ENCODE data around the gene PPFIA1. TPM values are rescaled to one million over a fixed set of nuclear protein-coding genes. Genes with fewer than 3 reads are reported as not detected.

PPFIA1 gene
- total and polyA plus RNA-seq, 2 of the 8 experiments (the other 6 are each of a cell fraction or from before 2014, with no cell fraction given) = 44.3 to 73.5 TPM

DNA sequence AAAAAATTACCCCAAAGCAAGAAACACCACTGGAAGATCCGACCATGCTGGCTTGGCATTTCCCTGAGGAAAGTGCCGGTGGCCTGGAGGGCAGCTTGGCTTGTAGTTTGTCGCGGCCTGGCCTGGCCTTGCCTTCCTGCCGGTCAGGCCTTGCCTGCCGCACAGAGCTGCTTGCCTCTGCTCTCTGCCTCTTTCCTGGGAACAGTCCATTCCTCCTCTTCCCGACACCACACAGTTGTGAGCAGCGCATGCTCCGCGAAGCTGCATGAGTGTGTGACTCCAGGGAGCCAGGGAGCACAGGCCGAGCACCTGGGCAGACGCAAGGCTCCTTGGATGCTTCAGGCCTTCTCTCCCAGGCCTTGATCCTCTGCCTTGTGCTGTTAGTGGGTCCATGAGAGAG, 147.6 kb downstream of the PPFIA1 start (continued):
- TF ChIP-seq SIRT6 (IDR thresholded peaks at IDR 0.05; ENCODE audit: low read length) (no peak), RNF2 (IDR thresholded peaks at IDR 0.05; ENCODE audit: borderline replicate concordance, low read depth, low read length, missing control alignments, poor library complexity, severe bottlenecking) (no peak), ASH2L (IDR thresholded peaks at IDR 0.05; ENCODE audit: low read length) (no peak), CHD2 (IDR thresholded peaks at IDR 0.05; ENCODE audit: low read length) (no peak)
- TF ChIP-seq, protein P1, sequence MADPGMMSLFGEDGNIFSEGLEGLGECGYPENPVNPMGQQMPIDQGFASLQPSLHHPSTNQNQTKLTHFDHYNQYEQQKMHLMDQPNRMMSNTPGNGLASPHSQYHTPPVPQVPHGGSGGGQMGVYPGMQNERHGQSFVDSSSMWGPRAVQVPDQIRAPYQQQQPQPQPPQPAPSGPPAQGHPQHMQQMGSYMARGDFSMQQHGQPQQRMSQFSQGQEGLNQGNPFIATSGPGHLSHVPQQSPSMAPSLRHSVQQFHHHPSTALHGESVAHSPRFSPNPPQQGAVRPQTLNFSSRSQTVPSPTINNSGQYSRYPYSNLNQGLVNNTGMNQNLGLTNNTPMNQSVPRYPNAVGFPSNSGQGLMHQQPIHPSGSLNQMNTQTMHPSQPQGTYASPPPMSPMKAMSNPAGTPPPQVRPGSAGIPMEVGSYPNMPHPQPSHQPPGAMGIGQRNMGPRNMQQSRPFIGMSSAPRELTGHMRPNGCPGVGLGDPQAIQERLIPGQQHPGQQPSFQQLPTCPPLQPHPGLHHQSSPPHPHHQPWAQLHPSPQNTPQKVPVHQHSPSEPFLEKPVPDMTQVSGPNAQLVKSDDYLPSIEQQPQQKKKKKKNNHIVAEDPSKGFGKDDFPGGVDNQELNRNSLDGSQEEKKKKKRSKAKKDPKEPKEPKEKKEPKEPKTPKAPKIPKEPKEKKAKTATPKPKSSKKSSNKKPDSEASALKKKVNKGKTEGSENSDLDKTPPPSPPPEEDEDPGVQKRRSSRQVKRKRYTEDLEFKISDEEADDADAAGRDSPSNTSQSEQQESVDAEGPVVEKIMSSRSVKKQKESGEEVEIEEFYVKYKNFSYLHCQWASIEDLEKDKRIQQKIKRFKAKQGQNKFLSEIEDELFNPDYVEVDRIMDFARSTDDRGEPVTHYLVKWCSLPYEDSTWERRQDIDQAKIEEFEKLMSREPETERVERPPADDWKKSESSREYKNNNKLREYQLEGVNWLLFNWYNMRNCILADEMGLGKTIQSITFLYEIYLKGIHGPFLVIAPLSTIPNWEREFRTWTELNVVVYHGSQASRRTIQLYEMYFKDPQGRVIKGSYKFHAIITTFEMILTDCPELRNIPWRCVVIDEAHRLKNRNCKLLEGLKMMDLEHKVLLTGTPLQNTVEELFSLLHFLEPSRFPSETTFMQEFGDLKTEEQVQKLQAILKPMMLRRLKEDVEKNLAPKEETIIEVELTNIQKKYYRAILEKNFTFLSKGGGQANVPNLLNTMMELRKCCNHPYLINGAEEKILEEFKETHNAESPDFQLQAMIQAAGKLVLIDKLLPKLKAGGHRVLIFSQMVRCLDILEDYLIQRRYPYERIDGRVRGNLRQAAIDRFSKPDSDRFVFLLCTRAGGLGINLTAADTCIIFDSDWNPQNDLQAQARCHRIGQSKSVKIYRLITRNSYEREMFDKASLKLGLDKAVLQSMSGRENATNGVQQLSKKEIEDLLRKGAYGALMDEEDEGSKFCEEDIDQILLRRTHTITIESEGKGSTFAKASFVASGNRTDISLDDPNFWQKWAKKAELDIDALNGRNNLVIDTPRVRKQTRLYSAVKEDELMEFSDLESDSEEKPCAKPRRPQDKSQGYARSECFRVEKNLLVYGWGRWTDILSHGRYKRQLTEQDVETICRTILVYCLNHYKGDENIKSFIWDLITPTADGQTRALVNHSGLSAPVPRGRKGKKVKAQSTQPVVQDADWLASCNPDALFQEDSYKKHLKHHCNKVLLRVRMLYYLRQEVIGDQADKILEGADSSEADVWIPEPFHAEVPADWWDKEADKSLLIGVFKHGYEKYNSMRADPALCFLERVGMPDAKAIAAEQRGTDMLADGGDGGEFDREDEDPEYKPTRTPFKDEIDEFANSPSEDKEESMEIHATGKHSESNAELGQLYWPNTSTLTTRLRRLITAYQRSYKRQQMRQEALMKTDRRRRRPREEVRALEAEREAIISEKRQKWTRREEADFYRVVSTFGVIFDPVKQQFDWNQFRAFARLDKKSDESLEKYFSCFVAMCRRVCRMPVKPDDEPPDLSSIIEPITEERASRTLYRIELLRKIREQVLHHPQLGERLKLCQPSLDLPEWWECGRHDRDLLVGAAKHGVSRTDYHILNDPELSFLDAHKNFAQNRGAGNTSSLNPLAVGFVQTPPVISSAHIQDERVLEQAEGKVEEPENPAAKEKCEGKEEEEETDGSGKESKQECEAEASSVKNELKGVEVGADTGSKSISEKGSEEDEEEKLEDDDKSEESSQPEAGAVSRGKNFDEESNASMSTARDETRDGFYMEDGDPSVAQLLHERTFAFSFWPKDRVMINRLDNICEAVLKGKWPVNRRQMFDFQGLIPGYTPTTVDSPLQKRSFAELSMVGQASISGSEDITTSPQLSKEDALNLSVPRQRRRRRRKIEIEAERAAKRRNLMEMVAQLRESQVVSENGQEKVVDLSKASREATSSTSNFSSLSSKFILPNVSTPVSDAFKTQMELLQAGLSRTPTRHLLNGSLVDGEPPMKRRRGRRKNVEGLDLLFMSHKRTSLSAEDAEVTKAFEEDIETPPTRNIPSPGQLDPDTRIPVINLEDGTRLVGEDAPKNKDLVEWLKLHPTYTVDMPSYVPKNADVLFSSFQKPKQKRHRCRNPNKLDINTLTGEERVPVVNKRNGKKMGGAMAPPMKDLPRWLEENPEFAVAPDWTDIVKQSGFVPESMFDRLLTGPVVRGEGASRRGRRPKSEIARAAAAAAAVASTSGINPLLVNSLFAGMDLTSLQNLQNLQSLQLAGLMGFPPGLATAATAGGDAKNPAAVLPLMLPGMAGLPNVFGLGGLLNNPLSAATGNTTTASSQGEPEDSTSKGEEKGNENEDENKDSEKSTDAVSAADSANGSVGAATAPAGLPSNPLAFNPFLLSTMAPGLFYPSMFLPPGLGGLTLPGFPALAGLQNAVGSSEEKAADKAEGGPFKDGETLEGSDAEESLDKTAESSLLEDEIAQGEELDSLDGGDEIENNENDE (IDR thresholded peaks at IDR 0.05; ENCODE audit: insufficient replicate concordance, low read length) = no peak

All from H1 (cell line).